ENCODE data around the gene NDUFC2.

- TF ChIP-seq MAX (IDR thresholded peaks at IDR 0.05) (no peak), EGR1 (IDR thresholded peaks at IDR 0.05; ENCODE audit: borderline replicate concordance, low read depth, low read length) (no peak), CTCF (IDR thresholded peaks at IDR 0.05; ENCODE audit: control extremely low read depth in 1 of 3, insufficient read depth in 1 of 3, low read depth in 1 of 3, low read length in 3 of 3) (no peak), POLR2A (IDR thresholded peaks at IDR 0.05; ENCODE audit: control extremely low read depth in 1 of 2, low read depth in 2 of 2, low read length in 2 of 2) (no peak), ZNF274 (IDR thresholded peaks at IDR 0.05; ENCODE audit: borderline replicate concordance, extremely low read depth, low read length) (no peak), TAF1 (IDR thresholded peaks at IDR 0.05; ENCODE audit: low read depth, low read length) (no peak)
Observed at GRCh38 chr11:78083021-78083420, 3.4 kb upstream of the NDUFC2 start.

Measured in H1 (cell line).